ENCODE measurements around the gene FAM124A. TPM values are rescaled to one million over a fixed set of nuclear protein-coding genes. Genes with fewer than 3 reads are reported as not detected.

The FAM124A gene
- total RNA-seq, 6 donors from 2014 or later: 2.3 to 7.1 (median 3.8) TPM

GRCh38 chr13:51260154-51260553 is 38.0 kb downstream of the FAM124A start:
- no peak overlapping the region for H3K27ac ChIP-seq

GRCh38 chr13:51261610-51262249 is 39.5 kb downstream of the FAM124A start:
- Histone ChIP-seq H3K27me3 (no peaks in the 10 kb centered on the region), H3K36me3 (no peaks in the 10 kb centered on the region), H3K9me3 (no peaks in the 10 kb centered on the region), H3K4me3 (no peak overlapping the region), H3K4me1 (no peaks in the 10 kb centered on the region), H3K27ac (no peak overlapping the region)
- no peak for DNase-seq
- TF ChIP-seq EP300 (IDR thresholded peaks at IDR 0.05) (no peak), POLR2AphosphoS5 (IDR thresholded peaks at IDR 0.05) (no peak), CTCF (IDR thresholded peaks at IDR 0.05) (no peak), POLR2A (IDR thresholded peaks at IDR 0.05) (no peak)
- WGBS, 2 donors: 71 to 81% methylated on average over 5 of the region's 5 CpGs
- ATAC-seq (ENCODE audit: low FRiP score in 2 of 2): no peak

More at GRCh38 chr13:51260154-51260553, 38.0 kb downstream of the FAM124A start:
- WGBS, 2 donors: 89 to 96% methylated on average over 3 to 4 of the region's 4 CpGs
- DNase-seq: no peak
- no peaks in the 10 kb centered on the region for H3K9me3 ChIP-seq
- H3K36me3 ChIP-seq: peaks cover 0 to 3% (median 0%) of the 10 kb centered on the region in 4 donors
- no peaks in the 10 kb centered on the region for H3K27me3 ChIP-seq
- ATAC-seq (ENCODE audit: low FRiP score in 2 of 2): no peak
- no peak overlapping the region for H3K4me3 ChIP-seq
- TF ChIP-seq POLR2A (IDR thresholded peaks at IDR 0.05): no peak
- no peak for TF ChIP-seq POLR2AphosphoS5 (IDR thresholded peaks at IDR 0.05)
- no peak for TF ChIP-seq EP300 (IDR thresholded peaks at IDR 0.05)
- TF ChIP-seq CTCF (IDR thresholded peaks at IDR 0.05): no peak
- no peaks in the 10 kb centered on the region for H3K4me1 ChIP-seq

- Histone ChIP-seq H3K4me1 (no peaks in the 10 kb centered on the region), H3K27me3 (no peaks in the 10 kb centered on the region), H3K27ac (no peak overlapping the region), H3K36me3 (no peaks in the 10 kb centered on the region), H3K4me3 (no peak overlapping the region), H3K9me3 (no peaks in the 10 kb centered on the region)
- no peak for DNase-seq
- 56 to 81% methylated on average over 4 to 7 of the region's 8 CpGs for whole genome bisulfite sequencing, 2 donors
- TF ChIP-seq POLR2A (IDR thresholded peaks at IDR 0.05) (no peak), EP300 (IDR thresholded peaks at IDR 0.05) (no peak), POLR2AphosphoS5 (IDR thresholded peaks at IDR 0.05) (no peak)
- no peak for ATAC-seq (ENCODE audit: low FRiP score in 2 of 2)
These were observed 40.5 kb downstream of the FAM124A start for GRCh38 chr13:51262501-51263211.

- Histone ChIP-seq H3K27ac (no peak overlapping the region), H3K9me3 (no peaks in the 10 kb centered on the region), H3K4me1 (peaks cover 0 to 4% (median 0%) of the 10 kb centered on the region in 4 donors), H3K36me3 (no peaks in the 10 kb centered on the region), H3K4me3 (no peak overlapping the region), H3K27me3 (no peaks in the 10 kb centered on the region)
- DNase-seq: no peak
- no peak for TF ChIP-seq POLR2A (IDR thresholded peaks at IDR 0.05)
- no peak for TF ChIP-seq EP300 (IDR thresholded peaks at IDR 0.05)
- no peak for TF ChIP-seq CTCF (IDR thresholded peaks at IDR 0.05)
- TF ChIP-seq POLR2AphosphoS5 (IDR thresholded peaks at IDR 0.05): no peak
- WGBS, 2 donors: 75 to 100% methylated on average over 1 of the region's 1 CpG
- no peak for ATAC-seq (ENCODE audit: low FRiP score in 2 of 2)
These were observed 44.4 kb downstream of the FAM124A start for GRCh38 chr13:51266642-51267041.

GRCh38 chr13:51267622-51268021 is 45.4 kb downstream of the FAM124A start:
- DNase-seq (no peak), ATAC-seq (ENCODE audit: low FRiP score in 2 of 2) (no peak)
- no peaks in the 10 kb centered on the region for H3K9me3 ChIP-seq
- peaks cover 0 to 6% (median 0%) of the 10 kb centered on the region in 4 donors for H3K4me1 ChIP-seq
- TF ChIP-seq POLR2AphosphoS5 (IDR thresholded peaks at IDR 0.05) (no peak), CTCF (IDR thresholded peaks at IDR 0.05) (no peak), EP300 (IDR thresholded peaks at IDR 0.05) (no peak), POLR2A (IDR thresholded peaks at IDR 0.05) (no peak)
- H3K27me3 ChIP-seq: no peaks in the 10 kb centered on the region
- H3K27ac ChIP-seq: no peak overlapping the region
- no peaks in the 10 kb centered on the region for H3K36me3 ChIP-seq
- no peak overlapping the region for H3K4me3 ChIP-seq
- 84 to 89% methylated on average over 6 of the region's 6 CpGs for WGBS, 2 donors

Data from upper lobe of left lung (tissue), 6 donors.